Neuronal stem cell (in vitro differentiated cells): ENCODE data around the gene FSTL3.

ENCODE experiments used
- DNase-seq: peaks from one replicate; pipeline ENCODE4 v3.0.0-alpha.2; 2013; ENCODE audit warnings: low spot score
- H2AFZ ChIP-seq: one replicate; pipeline ENCODE4 v1.6.1; 2013; ENCODE audit warnings: mild to moderate bottlenecking, low read length, inconsistent platforms
- H2AK5ac ChIP-seq: 2 replicates; pipeline ENCODE4 v1.6.1; 2013; ENCODE audit warnings: low read depth, mild to moderate bottlenecking, inconsistent platforms, low read length, moderate library complexity, mixed read lengths
- H2BK120ac ChIP-seq: 2 replicates; pipeline ENCODE4 v1.6.1; 2013; ENCODE audit warnings: low read depth, mild to moderate bottlenecking, inconsistent platforms, low read length, moderate library complexity, mixed read lengths
- H2BK12ac ChIP-seq: one replicate; pipeline ENCODE4 v1.6.1; 2013; ENCODE audit warnings: low read length, inconsistent platforms
- H2BK15ac ChIP-seq: 2 replicates; pipeline ENCODE4 v1.6.1; 2013; ENCODE audit warnings: mild to moderate bottlenecking, low read length, inconsistent platforms, mixed read lengths
- H2BK5ac ChIP-seq: one replicate; pipeline ENCODE4 v1.6.1; 2013; ENCODE audit warnings: inconsistent platforms, mild to moderate bottlenecking, low read length, moderate library complexity
- H3K14ac ChIP-seq: one replicate; pipeline ENCODE4 v1.6.1; 2013; ENCODE audit warnings: low read length, inconsistent platforms
- H3K18ac ChIP-seq: 2 replicates; pipeline ENCODE4 v1.6.1; 2013; ENCODE audit warnings: low read length, inconsistent platforms
- H3K23ac ChIP-seq: 2 replicates; pipeline ENCODE4 v1.6.1; 2013; ENCODE audit warnings: low read depth, mild to moderate bottlenecking, mixed read lengths, low read length, inconsistent platforms; ENCODE audit not compliant: poor library complexity
- H3K27ac ChIP-seq: replicated peaks from 3 replicates; pipeline ENCODE4 v1.5.1; 2013; ENCODE audit warnings: low read length, inconsistent platforms
- H3K27me3 ChIP-seq, 3 experiments: 2 replicates each; pipeline ENCODE4 v1.6.1; 2013; ENCODE audit warnings: low read length in 3 of 3, mild to moderate bottlenecking in 2 of 3, inconsistent platforms in 1 of 3, low read depth in 1 of 3, mixed read lengths in 1 of 3, moderate library complexity in 1 of 3; ENCODE audit not compliant: control insufficient read depth in 3 of 3, insufficient read depth in 3 of 3
- H3K36me3 ChIP-seq, 2 donors: replicated peaks in 1 of 2; 2 replicates each; pipeline ENCODE4 v1.6.1; 2013; ENCODE audit warnings: low read length in 2 of 2; ENCODE audit not compliant: control insufficient read depth in 2 of 2, insufficient read depth in 2 of 2
- H3K4ac ChIP-seq: 2 replicates; pipeline ENCODE4 v1.6.1; 2013; ENCODE audit warnings: inconsistent platforms, mild to moderate bottlenecking, low read length, moderate library complexity
- H3K4me1 ChIP-seq, 2 donors: 1 replicate in 1 of 2; 2 replicates in 1 of 2; pipeline ENCODE4 v1.6.1; 2013; ENCODE audit warnings: low read length in 2 of 2, low read depth in 1 of 2; ENCODE audit not compliant: control insufficient read depth in 2 of 2, insufficient read depth in 1 of 2
- H3K4me2 ChIP-seq: one replicate; pipeline ENCODE4 v1.6.1; 2013; ENCODE audit warnings: mild to moderate bottlenecking, low read length, inconsistent platforms; ENCODE audit not compliant: insufficient read depth, poor library complexity, severe bottlenecking
- H3K4me3 ChIP-seq, 2 donors: 2 replicates each; pipeline ENCODE4 v1.5.1; 2013; ENCODE audit warnings: low read length in 2 of 2, mild to moderate bottlenecking in 2 of 2, inconsistent platforms in 1 of 2, moderate library complexity in 1 of 2
- H3K79me1 ChIP-seq: one replicate; pipeline ENCODE4 v1.6.1; 2013; ENCODE audit warnings: low read depth, mild to moderate bottlenecking, inconsistent platforms, low read length, moderate library complexity
- H3K9ac ChIP-seq: one replicate; pipeline ENCODE4 v1.6.1; 2013; ENCODE audit warnings: mild to moderate bottlenecking, low read depth, low read length, inconsistent platforms; ENCODE audit not compliant: poor library complexity
- H3K9me3 ChIP-seq, 2 donors: replicated peaks in 1 of 2; 2 replicates each; pipeline versions ENCODE3 to v1.6.1; 2013; ENCODE audit warnings: low read length in 2 of 2, mild to moderate bottlenecking in 2 of 2, inconsistent platforms in 1 of 2, low read depth in 1 of 2, mixed read lengths in 1 of 2, moderate library complexity in 1 of 2; ENCODE audit not compliant: control insufficient read depth in 2 of 2, insufficient read depth in 1 of 2
- H4K8ac ChIP-seq: one replicate; pipeline ENCODE4 v1.6.1; 2013; ENCODE audit warnings: low read depth, mild to moderate bottlenecking, inconsistent platforms, low read length, moderate library complexity
- H4K91ac ChIP-seq: one replicate; pipeline ENCODE4 v1.6.1; 2013; ENCODE audit warnings: low read length, low read depth, mild to moderate bottlenecking, inconsistent platforms; ENCODE audit not compliant: poor library complexity
- WGBS, 2 donors: extraction: QIAGEN DNeasy Blood & Tissue Kit; methylation state at CpG; one replicate each; pipeline ENCODE4 v1.1.7; 2013; ENCODE audit warnings: missing lambda C conversion rate in 2 of 2, mixed read lengths in 1 of 2; ENCODE audit not compliant: insufficient read length in 2 of 2, insufficient replicate concordance in 1 of 2; ENCODE audit errors: extremely low coverage in 2 of 2; 5-methylcytosine and 5-hydroxymethylcytosine counted together

The FSTL3 gene

DNA sequence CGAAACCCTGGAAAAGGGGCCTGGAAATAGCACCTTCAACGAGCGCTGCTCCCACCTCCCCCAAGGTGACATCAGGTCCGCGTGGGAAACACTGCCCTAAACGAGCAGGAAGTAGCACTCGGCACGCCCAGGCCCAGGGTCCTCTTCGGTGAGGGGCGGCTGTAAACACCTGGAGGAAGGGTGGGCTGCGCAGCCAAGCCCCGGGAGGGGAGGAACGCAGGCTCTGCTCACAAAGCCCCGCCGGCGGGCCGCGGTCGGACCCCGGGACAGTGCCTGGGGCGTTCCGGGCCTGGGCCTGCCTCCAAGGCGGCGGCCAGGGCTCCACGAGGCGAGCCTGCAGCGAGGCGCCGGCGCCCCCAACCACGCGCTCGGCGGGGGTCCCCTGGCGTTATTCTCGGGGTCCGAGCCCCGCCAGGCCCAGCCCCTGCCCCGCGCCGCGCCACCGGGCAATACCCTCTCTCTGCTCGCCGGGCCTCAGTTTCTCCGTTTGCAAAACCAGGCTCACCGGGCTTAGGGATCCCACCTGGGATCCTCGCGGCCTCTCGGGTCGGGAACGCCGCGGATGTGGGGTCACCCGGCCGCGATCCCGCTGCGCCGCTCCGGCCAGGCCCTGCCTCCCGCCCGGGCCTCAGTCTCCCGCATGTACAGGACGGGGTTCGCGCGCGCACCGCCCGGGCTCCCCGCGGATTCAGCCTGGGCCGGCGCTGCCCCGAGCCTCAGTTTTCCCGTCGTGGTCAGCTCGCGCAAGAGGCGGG lies 13.8 kb upstream of the FSTL3 start:
- no peak for DNase-seq
- Histone ChIP-seq H4K91ac (no peak overlapping the region), H2BK120ac (no peak overlapping the region), H3K14ac (peak overlapping the region; percentile 99), H3K18ac (peak overlapping the region; percentile 99), H2AFZ (peak overlapping the region; percentile 84), H3K23ac (peak overlapping the region; percentile 69), H2AK5ac (peak overlapping the region; percentile 87), H3K4me2 (peak overlapping the region; percentile 92), H4K8ac (no peak overlapping the region), H2BK12ac (no peak overlapping the region), H3K9me3 (peaks cover 6 to 9% of the 10 kb centered on the region in 2 donors), H3K36me3 (peaks cover 3 to 12% of the 10 kb centered on the region in 2 donors), H3K9ac (peak overlapping the region; percentile 99), H2BK5ac (peak overlapping the region; percentile 95), H3K27ac (no peak overlapping the region), H3K4me1 (peaks cover 14 to 16% of the 10 kb centered on the region in 2 donors), H2BK15ac (no peak overlapping the region), H3K4me3 (peak overlapping the region; percentile 71 to 95), H3K27me3 (peaks cover 0 to 2% (median 0%) of the 10 kb centered on the region in 3 experiments), H3K4ac (peak overlapping the region; percentile 37), H3K79me1 (peaks cover 46% of the 10 kb centered on the region)
- no CpG with 5 or more reads among the region's 81 CpGs for WGBS, 2 donors

DNA sequence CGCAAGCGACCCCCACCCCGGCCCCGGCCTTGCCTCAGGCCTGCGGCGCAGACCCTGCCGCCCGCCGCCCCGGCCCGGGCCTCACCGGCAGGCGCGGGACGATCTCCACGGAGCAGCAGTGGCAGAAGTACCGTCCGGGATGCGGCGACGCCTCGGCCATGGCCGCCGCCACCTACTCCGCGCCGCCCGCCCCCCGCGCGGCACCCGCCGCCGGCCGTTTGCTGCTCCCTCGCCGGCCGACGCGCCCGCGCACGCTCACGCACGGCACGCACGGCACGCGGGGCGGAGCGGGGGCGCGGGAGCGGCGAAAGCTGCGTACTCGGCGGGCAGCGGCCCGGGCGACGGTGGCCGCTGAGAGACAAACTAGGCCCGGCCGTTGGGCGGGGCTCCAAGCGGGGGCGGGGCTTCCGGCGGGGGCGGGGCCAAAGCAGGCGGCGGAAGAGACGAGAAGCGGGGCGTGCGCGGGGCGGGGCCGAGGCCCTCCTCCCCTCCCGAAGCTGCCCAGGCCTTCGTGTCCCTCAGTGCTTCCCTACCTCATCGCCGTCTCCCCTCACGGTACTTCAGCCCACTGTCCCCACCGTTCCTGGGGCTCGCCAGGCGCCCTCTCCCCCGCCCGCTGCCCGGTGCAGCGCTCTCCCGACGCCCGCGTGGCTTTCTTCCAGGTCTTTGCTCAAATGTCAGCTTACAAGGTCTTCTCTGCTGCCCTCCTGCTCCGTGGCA lies 13.1 kb upstream of the FSTL3 start, which contains the start of gene RNF126:
Gene RNF126, minus strand, starts transcription at position 253 of the 720 bp plus-strand sequence. Its CDS starts 93 bp downstream, at position 160.
- DNase-seq, result peak; percentile 86
- no peak within 1 kb of the TSS for H4K91ac ChIP-seq
- peak within 1 kb of the TSS; percentile 71 to 95 for H3K4me3 ChIP-seq
- peaks cover 14 to 16% of the 10 kb centered on the region in 2 donors for H3K4me1 ChIP-seq
- H3K79me1 ChIP-seq, result peaks cover 41% of the 10 kb centered on the region
- peak within 1 kb of the TSS; percentile 37 for H3K4ac ChIP-seq
- peak within 1 kb of the TSS; percentile 92 for H2AFZ ChIP-seq
- H2AK5ac ChIP-seq, result peak within 1 kb of the TSS; percentile 98
- H3K18ac ChIP-seq, result peak within 1 kb of the TSS; percentile 99
- peak within 1 kb of the TSS; percentile 99 for H3K9ac ChIP-seq
- H3K23ac ChIP-seq, result peak within 1 kb of the TSS; percentile 69
- no peak within 1 kb of the TSS for H2BK12ac ChIP-seq
- H3K36me3 ChIP-seq, result peaks cover 3 to 6% of the 10 kb centered on the region in 2 donors
- no peak within 1 kb of the TSS for H2BK120ac ChIP-seq
- H3K27me3 ChIP-seq, result peaks cover 0 to 2% (median 0%) of the 10 kb centered on the region in 3 experiments
- H2BK5ac ChIP-seq, result peak within 1 kb of the TSS; percentile 95
- no CpG with 5 or more reads among the region's 97 CpGs for WGBS, 2 donors
- H3K4me2 ChIP-seq, result peak within 1 kb of the TSS; percentile 92
- H3K27ac ChIP-seq, result peak within 1 kb of the TSS; percentile 76
- peak within 1 kb of the TSS; percentile 99 for H3K14ac ChIP-seq
- H4K8ac ChIP-seq, result no peak within 1 kb of the TSS
- H2BK15ac ChIP-seq, result peak within 1 kb of the TSS; percentile 78
- peaks cover 9 to 10% of the 10 kb centered on the region in 2 donors for H3K9me3 ChIP-seq

DNA sequence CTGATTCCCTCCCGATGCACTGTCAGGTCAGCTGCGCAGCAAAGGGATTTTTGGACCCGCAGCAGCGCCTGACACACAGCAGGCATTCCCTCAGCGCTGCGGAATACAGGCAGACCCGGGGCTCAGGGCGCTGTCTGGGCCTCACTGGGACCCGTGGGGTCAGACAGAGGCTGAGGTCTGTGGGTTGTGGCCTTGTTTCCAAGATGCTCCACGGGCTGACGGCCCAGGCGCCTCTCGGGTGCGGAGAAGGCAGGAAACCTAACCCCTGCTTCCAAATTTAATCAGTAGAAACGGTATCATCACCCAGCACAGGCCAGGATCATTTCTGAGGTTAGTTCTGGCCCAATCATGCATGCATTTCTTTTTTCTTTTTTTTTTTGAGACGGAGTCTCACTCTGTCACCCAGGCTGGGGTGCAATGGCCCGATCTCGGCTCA lies 12.5 kb upstream of the FSTL3 start:
- Histone ChIP-seq H3K4me3 (peak overlapping the region; percentile 42 to 80), H2BK5ac (no peak overlapping the region), H2AFZ (peak overlapping the region; percentile 92), H3K9ac (no peak overlapping the region), H3K27ac (peak overlapping the region; percentile 76), H3K23ac (peak overlapping the region; percentile 69), H2BK120ac (no peak overlapping the region), H2AK5ac (peak overlapping the region; percentile 98), H3K4me1 (peaks cover 14 to 16% of the 10 kb centered on the region in 2 donors), H3K79me1 (peaks cover 36% of the 10 kb centered on the region), H2BK12ac (no peak overlapping the region), H4K8ac (no peak overlapping the region), H4K91ac (no peak overlapping the region), H3K36me3 (peaks cover 0 to 2% of the 10 kb centered on the region in 2 donors), H3K4ac (peak overlapping the region; percentile 26), H3K14ac (no peak overlapping the region), H3K9me3 (peaks cover 9 to 10% of the 10 kb centered on the region in 2 donors), H3K4me2 (no peak overlapping the region), H2BK15ac (peak overlapping the region; percentile 3), H3K27me3 (peaks cover 0 to 2% (median 0%) of the 10 kb centered on the region in 3 experiments), H3K18ac (peak overlapping the region; percentile 80)
- no peak for DNase-seq
- WGBS, 2 donors, result no CpG with 5 or more reads among the region's 18 CpGs
